ENCODE results near the gene ATL2. TPM values are rescaled to one million over a fixed set of nuclear protein-coding genes. Genes with fewer than 3 reads are reported as not detected.

ATL2 gene
- total and polyA plus RNA-seq, 2 donors (not counting 1 experiment from before 2014, with no cell fraction given): 21.1 to 69.0 TPM

DNA sequence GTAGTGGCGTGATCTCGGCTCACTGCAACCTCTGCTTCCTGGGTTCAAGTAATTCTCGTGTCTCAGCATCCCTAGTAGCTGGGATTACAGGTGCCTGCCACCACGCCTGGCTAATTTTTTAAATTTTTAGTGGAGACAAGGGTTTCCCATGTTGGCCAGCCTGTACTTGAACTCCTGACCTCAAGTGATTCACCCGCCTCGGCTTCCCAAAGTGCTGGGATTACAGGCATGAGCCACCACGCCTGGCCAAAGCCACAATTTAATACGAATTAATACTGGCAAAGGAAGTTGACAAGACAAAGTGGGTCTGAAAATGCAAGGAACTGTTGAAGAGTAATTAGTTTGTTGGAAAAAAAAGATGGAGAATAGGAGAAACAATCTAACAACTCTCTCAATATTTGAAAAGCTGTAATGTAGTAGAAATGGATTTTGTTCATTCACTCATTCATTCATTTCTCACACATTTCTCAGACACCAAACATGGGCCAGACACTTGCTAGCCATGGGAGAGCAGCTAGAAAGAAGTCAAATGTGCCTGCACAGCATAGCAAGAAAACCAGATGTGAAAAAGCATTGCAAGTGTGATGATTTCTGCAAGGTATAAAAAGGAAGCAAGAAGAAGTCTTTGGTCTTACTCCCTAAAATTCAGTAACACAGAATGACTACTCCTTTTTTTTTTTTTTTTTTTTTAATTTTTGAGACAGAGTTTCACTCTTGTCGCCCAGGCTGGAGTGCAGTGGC is 39.4 kb upstream of the ATL2 start:
- peaks cover 2 to 13% (median 7%) of the 10 kb centered on the region in 3 donors for H3K9me3 ChIP-seq (ENCODE audit: control extremely low read depth in 1 of 3, control insufficient read depth in 2 of 3, insufficient read depth in 1 of 3, low read length in 2 of 3)
- H3K4me2 ChIP-seq (replicated peaks; ENCODE audit: low read depth, low read length, poor library complexity, severe bottlenecking): no peak overlapping the region
- H3K36me3 ChIP-seq (replicated peaks in 1 of 2; ENCODE audit: control extremely low read depth in 1 of 2, control insufficient read depth in 1 of 2, extremely low read depth in 1 of 2, insufficient read depth in 2 of 2, low read length in 1 of 2): no peaks in the 10 kb centered on the region
- POLR2A ChIA-PET: no interaction called here
- H3K9ac ChIP-seq (ENCODE audit: low read length): no peak overlapping the region
- H4K20me1 ChIP-seq (ENCODE audit: control insufficient read depth, insufficient read depth, low read length, poor library complexity, severe bottlenecking): no peaks in the 10 kb centered on the region
- H2AFZ ChIP-seq (ENCODE audit: insufficient read depth, low read depth, low read length, poor library complexity, severe bottlenecking): no peak overlapping the region
- DNase-seq (no peak), ATAC-seq (ENCODE audit: low read depth) (no peak)
- TF ChIP-seq, protein P1, sequence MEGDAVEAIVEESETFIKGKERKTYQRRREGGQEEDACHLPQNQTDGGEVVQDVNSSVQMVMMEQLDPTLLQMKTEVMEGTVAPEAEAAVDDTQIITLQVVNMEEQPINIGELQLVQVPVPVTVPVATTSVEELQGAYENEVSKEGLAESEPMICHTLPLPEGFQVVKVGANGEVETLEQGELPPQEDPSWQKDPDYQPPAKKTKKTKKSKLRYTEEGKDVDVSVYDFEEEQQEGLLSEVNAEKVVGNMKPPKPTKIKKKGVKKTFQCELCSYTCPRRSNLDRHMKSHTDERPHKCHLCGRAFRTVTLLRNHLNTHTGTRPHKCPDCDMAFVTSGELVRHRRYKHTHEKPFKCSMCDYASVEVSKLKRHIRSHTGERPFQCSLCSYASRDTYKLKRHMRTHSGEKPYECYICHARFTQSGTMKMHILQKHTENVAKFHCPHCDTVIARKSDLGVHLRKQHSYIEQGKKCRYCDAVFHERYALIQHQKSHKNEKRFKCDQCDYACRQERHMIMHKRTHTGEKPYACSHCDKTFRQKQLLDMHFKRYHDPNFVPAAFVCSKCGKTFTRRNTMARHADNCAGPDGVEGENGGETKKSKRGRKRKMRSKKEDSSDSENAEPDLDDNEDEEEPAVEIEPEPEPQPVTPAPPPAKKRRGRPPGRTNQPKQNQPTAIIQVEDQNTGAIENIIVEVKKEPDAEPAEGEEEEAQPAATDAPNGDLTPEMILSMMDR (IDR thresholded peaks at IDR 0.05): no peak
- TF ChIP-seq EZH2 (IDR thresholded peaks at IDR 0.05; ENCODE audit: borderline replicate concordance, insufficient read depth, low read depth, low read length, poor library complexity, severe bottlenecking): no peak
- no peaks in the 10 kb centered on the region for H3K4me1 Mint-ChIP-seq
- H3K27me3 ChIP-seq (replicated peaks in 1 of 4; ENCODE audit: control extremely low read depth in 1 of 4, control insufficient read depth in 3 of 4, insufficient read depth in 4 of 4, low read length in 3 of 4): peaks cover 0 to 6% (median 3%) of the 10 kb centered on the region in 4 experiments
- 77% methylated on average over 7 of the region's 9 CpGs for WGBS (ENCODE audit: insufficient coverage)
- peaks cover 5% of the 10 kb centered on the region for H3K9me3 Mint-ChIP-seq (ENCODE audit: insufficient read depth)
- H3K79me2 ChIP-seq (ENCODE audit: control insufficient read depth, insufficient read depth, low read length): no peaks in the 10 kb centered on the region
- H3K27me3 Mint-ChIP-seq: peaks cover 19% of the 10 kb centered on the region
- no peaks in the 10 kb centered on the region for H3K4me1 ChIP-seq (ENCODE audit: control insufficient read depth in 2 of 2, insufficient read depth in 2 of 2, low read length in 2 of 2)
- CTCF ChIA-PET: no interaction called here
- no peak overlapping the region for H3K27ac Mint-ChIP-seq
- no peak overlapping the region for H3K27ac ChIP-seq (ENCODE audit: low read length in 2 of 2)
- no peak overlapping the region for H3K4me3 ChIP-seq (ENCODE audit: control extremely low read depth in 1 of 5, extremely low read depth in 1 of 5, insufficient read depth in 1 of 5, low read depth in 2 of 5, low read length in 4 of 5)
- no peak overlapping the region for H3K4me3 Mint-ChIP-seq
- intact Hi-C loops (cut with micrococcal nuclease): no loop called here

DNA sequence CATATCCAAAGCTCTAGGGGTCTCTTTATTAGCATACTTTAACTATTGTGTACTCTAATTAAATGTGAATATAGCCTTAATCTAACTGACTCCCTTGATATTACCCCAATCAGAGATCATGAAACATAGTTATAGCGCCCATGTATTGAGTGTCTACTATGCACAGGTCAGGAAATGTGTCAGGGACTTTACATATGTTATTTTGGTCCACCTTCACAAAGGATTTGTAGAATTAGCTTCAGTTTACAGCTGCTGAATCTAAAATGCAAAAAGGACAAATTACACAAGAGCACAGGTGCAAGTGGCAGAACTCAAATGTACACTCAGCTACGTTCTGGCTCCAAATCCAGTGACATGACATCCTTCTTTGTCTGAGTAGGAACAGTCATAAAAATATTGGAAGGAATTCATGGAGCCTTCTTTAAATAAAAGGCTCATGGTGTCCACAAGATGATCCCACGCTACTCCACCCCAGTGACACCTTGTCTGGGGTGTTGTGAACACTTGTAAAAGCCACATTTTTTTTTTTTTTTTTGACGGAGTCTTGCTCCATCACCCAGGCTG is 38.7 kb upstream of the ATL2 start:
- H3K9me3 ChIP-seq (ENCODE audit: control extremely low read depth in 1 of 3, control insufficient read depth in 2 of 3, insufficient read depth in 1 of 3, low read length in 2 of 3): peaks cover 2 to 13% (median 7%) of the 10 kb centered on the region in 3 donors
- no peaks in the 10 kb centered on the region for H3K36me3 ChIP-seq (replicated peaks in 1 of 2; ENCODE audit: control extremely low read depth in 1 of 2, control insufficient read depth in 1 of 2, extremely low read depth in 1 of 2, insufficient read depth in 2 of 2, low read length in 1 of 2)
- 83% methylated on average over 1 of the region's 4 CpGs for WGBS (ENCODE audit: insufficient coverage)
- ChIA-PET CTCF (no interaction called here), POLR2A (no interaction called here)
- no peaks in the 10 kb centered on the region for H3K4me1 ChIP-seq (ENCODE audit: control insufficient read depth in 2 of 2, insufficient read depth in 2 of 2, low read length in 2 of 2)
- H3K4me3 ChIP-seq (ENCODE audit: control extremely low read depth in 1 of 5, extremely low read depth in 1 of 5, insufficient read depth in 1 of 5, low read depth in 2 of 5, low read length in 4 of 5): no peak overlapping the region
- H3K27me3 Mint-ChIP-seq: peaks cover 19% of the 10 kb centered on the region
- H3K4me3 Mint-ChIP-seq: no peak overlapping the region
- TF ChIP-seq EZH2 (IDR thresholded peaks at IDR 0.05; ENCODE audit: borderline replicate concordance, insufficient read depth, low read depth, low read length, poor library complexity, severe bottlenecking): no peak
- TF ChIP-seq, protein P1 (IDR thresholded peaks at IDR 0.05): no peak
- no peak for ATAC-seq (ENCODE audit: low read depth)
- H3K27ac ChIP-seq (ENCODE audit: low read length in 2 of 2): no peak overlapping the region
- H3K27ac Mint-ChIP-seq: no peak overlapping the region
- H4K20me1 ChIP-seq (ENCODE audit: control insufficient read depth, insufficient read depth, low read length, poor library complexity, severe bottlenecking): no peaks in the 10 kb centered on the region
- H3K4me2 ChIP-seq (replicated peaks; ENCODE audit: low read depth, low read length, poor library complexity, severe bottlenecking): no peak overlapping the region
- no peaks in the 10 kb centered on the region for H3K4me1 Mint-ChIP-seq
- H3K27me3 ChIP-seq (replicated peaks in 1 of 4; ENCODE audit: control extremely low read depth in 1 of 4, control insufficient read depth in 3 of 4, insufficient read depth in 4 of 4, low read length in 3 of 4): peaks cover 0 to 6% (median 3%) of the 10 kb centered on the region in 4 experiments
- H3K79me2 ChIP-seq (ENCODE audit: control insufficient read depth, insufficient read depth, low read length): no peaks in the 10 kb centered on the region
- peaks cover 5% of the 10 kb centered on the region for H3K9me3 Mint-ChIP-seq (ENCODE audit: insufficient read depth)
- intact Hi-C loops (cut with micrococcal nuclease): no loop called here
- no peak overlapping the region for H3K9ac ChIP-seq (ENCODE audit: low read length)
- DNase-seq: no peak
- no peak overlapping the region for H2AFZ ChIP-seq (ENCODE audit: insufficient read depth, low read depth, low read length, poor library complexity, severe bottlenecking)
